Measurements from ENCODE around the gene RXFP4.

DNA sequence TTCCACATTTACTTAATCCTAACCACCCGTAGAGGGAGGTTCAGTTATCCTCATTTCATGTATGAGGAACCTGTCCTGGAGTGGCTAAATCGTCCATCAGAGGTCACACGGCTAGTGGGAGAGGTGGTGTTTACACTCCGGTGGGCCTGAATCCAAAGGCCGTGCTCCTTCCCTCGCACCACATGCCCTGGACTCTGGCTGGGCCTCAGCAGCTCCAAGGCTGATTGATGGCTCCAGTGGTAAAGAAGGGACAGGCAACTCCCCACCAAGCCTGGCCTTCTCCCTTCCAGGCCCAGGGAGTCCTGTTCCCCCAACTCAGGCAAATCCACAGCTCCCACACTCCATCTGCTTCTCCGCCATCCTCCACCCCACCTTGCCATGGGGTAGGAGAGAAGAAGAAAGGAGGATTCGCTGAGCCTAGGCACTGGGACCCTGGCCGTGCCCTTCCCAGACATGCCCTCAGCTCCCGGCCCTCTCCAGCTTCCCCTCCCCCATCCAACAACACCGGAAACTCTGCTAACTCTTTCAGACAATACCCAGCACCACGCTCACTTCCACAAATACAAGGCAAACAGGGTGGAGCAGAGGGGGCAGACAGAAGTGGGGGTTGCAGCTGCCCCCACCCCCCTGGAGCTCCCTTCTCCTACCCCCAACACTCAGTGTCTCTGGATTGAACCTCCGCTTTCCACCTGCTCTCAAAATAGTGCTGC lies 26.1 kb downstream of the RXFP4 start:
- TF ChIP-seq, protein P1, sequence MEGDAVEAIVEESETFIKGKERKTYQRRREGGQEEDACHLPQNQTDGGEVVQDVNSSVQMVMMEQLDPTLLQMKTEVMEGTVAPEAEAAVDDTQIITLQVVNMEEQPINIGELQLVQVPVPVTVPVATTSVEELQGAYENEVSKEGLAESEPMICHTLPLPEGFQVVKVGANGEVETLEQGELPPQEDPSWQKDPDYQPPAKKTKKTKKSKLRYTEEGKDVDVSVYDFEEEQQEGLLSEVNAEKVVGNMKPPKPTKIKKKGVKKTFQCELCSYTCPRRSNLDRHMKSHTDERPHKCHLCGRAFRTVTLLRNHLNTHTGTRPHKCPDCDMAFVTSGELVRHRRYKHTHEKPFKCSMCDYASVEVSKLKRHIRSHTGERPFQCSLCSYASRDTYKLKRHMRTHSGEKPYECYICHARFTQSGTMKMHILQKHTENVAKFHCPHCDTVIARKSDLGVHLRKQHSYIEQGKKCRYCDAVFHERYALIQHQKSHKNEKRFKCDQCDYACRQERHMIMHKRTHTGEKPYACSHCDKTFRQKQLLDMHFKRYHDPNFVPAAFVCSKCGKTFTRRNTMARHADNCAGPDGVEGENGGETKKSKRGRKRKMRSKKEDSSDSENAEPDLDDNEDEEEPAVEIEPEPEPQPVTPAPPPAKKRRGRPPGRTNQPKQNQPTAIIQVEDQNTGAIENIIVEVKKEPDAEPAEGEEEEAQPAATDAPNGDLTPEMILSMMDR (IDR thresholded peaks at IDR 0.05; ENCODE audit: insufficient read depth, low read depth, low read length) = no peak
- no peak for TF ChIP-seq EZH2 (IDR thresholded peaks at IDR 0.05; ENCODE audit: insufficient read depth, low read length)

Data from astrocyte (in vitro differentiated cells and primary cell).